SU-DHL-6 (cell line): Measurements from ENCODE around the gene PIGR.

ENCODE experiments used
- CTCF ChIP-seq: fragments of 200-600 bp; sonication (generic); IDR thresholded peaks from one replicate; pipeline ENCODE4 v1.5.1; 2017; ENCODE audit warnings: antibody characterized with exemption, mild to moderate bottlenecking, low read length, moderate library complexity; ENCODE audit not compliant: insufficient read depth, poor library complexity, severe bottlenecking
- EZH2phosphoT487 ChIP-seq: fragments of 200-600 bp; sonication (generic), shearing (Covaris generic); conservative IDR thresholded peaks from 2 replicates; pipeline ENCODE4 v1.6.1; 2018; ENCODE audit warnings: mild to moderate bottlenecking, antibody characterized with exemption, low read length, moderate library complexity, mixed read lengths

- TF ChIP-seq CTCF (no peak), EZH2phosphoT487 (no peak)
Measured at GRCh38 chr1:206922524-206922923, 23.7 kb downstream of the PIGR start.
